Esophagus muscularis mucosa (tissue), 4 donors: ENCODE results near the gene CIRBP. TPM values are rescaled to one million over a fixed set of nuclear protein-coding genes. Genes with fewer than 3 reads are reported as not detected.

Experiments used
- DNase-seq: peaks from one replicate; pipeline ENCODE4 v3.0.0-alpha.2; 2017; ENCODE audit errors: extremely low spot score
- H3K27ac ChIP-seq, 4 donors: fragments of 200-600 bp; sonication (generic); replicated peaks in 1 of 4; 1 replicate in 3 of 4; 2 replicates in 1 of 4; pipeline ENCODE4 v1.5.1; 2016 to 2019; ENCODE audit warnings: mild to moderate bottlenecking in 1 of 4
- H3K27me3 ChIP-seq, 4 donors: fragments of 200-600 bp; sonication (generic); one replicate each; pipeline versions ENCODE4 v1.5.1 to v1.6.0; 2016 to 2019
- H3K36me3 ChIP-seq, 4 donors: fragments of 200-600 bp; sonication (generic); one replicate each; pipeline ENCODE4 v1.5.1; 2016 to 2019
- H3K4me1 ChIP-seq, 4 donors: fragments of 200-600 bp; sonication (generic); one replicate each; pipeline ENCODE4 v1.5.1; 2016 to 2019
- H3K4me3 ChIP-seq, 4 donors: fragments of 200-600 bp; sonication (generic); 1 replicate in 2 of 4; 2 replicates in 2 of 4; pipeline ENCODE4 v1.5.1; 2016 to 2019; ENCODE audit warnings: mild to moderate bottlenecking in 4 of 4, moderate library complexity in 1 of 4
- H3K9me3 ChIP-seq, 4 donors: fragments of 200-600 bp; sonication (generic); 1 replicate in 3 of 4; 2 replicates in 1 of 4; pipeline ENCODE4 v1.5.1; 2016 to 2019
- CTCF ChIP-seq, 3 experiments: fragments of 200-600 bp in 2 of 3; fragments of 450-650 bp in 1 of 3; sonication (generic) in 2 of 3; IDR thresholded peaks; one replicate each; pipeline ENCODE4 v1.5.1; 2017 to 2019; ENCODE audit warnings: antibody characterized with exemption in 3 of 3, mild to moderate bottlenecking in 2 of 3, moderate library complexity in 1 of 3
- EP300 ChIP-seq: sonication (generic); formaldehyde crosslinking; IDR thresholded peaks from one replicate; pipeline ENCODE4 v1.6.1; 2017; ENCODE audit warnings: antibody characterized with exemption
- POLR2A ChIP-seq: fragments of 450-650 bp; IDR thresholded peaks from one replicate; pipeline ENCODE4 v1.6.1; 2017; ENCODE audit warnings: antibody characterized with exemption, moderate library complexity, mild to moderate bottlenecking, low read depth
- POLR2AphosphoS5 ChIP-seq, 2 donors: sonication (generic); formaldehyde crosslinking; IDR thresholded peaks; one replicate each; pipeline ENCODE4 v1.6.1; 2017; ENCODE audit warnings: antibody characterized with exemption in 2 of 2
- WGBS: methylation state at CpG from one replicate; pipeline ENCODE4 v1.1.5; 2018; 5-methylcytosine and 5-hydroxymethylcytosine counted together
- intact Hi-C: fragments of 100-400 bp; cut with DNase I; formaldehyde crosslinking; loops from one replicate; pipeline ENCODE4 v1.15.1; 2023
- total RNA-seq, 4 donors: library from RNA; depleted of rRNA; stranded (reverse); fragments of >200 nt; gene quantifications; one replicate each; pipeline versions ENCODE4 v1.1.0 to v1.2.1, GENCODE V29; 2016

Gene CIRBP
- total RNA-seq, result 100 to 1,000 TPM; 236 to 601 (median 429) TPM

DNA sequence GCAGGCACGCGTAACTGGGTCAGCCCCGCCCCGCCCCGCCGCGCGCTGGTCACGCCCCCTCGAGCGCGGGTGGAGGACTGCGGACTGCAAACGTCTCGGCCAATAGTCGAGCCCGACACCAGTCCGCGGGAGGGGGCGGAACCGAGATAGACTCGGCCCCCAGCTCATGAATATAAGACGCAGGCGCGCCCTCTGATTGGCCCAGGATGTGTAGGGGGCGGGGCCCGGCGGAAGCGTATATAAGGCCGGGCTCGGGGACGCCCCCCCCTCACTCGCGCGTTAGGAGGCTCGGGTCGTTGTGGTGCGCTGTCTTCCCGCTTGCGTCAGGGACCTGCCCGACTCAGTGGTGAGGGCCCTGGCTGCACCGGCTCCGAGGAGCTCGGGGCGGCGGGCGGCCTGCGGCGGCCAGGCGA lies at the start of gene CIRBP:
CIRBP (plus strand) TSS at position 268 of the 413 bp plus-strand sequence. CDS start 1,602 bp downstream, outside the sequence.
- Histone ChIP-seq H3K36me3 (peaks cover 25 to 37% (median 34%) of the 10 kb centered on the region in 4 donors), H3K9me3 (no peaks in the 10 kb centered on the region), H3K27me3 (no peaks in the 10 kb centered on the region), H3K4me1 (peaks cover 83 to 92% (median 86%) of the 10 kb centered on the region in 4 donors), H3K27ac (peak within 1 kb of the TSS; percentile 97 to 100 (median 100)), H3K4me3 (peak within 1 kb of the TSS; percentile 68 to 95 (median 86))
- peak; percentile 99 for TF ChIP-seq POLR2A
- TF ChIP-seq EP300, result no peak
- peak; percentile 91 to 100 for TF ChIP-seq POLR2AphosphoS5 (IDR thresholded peaks at IDR 0.05)
- TF ChIP-seq CTCF (IDR thresholded peaks at IDR 0.05), result no peak
- DNase-seq, result peak; percentile 100
- intact Hi-C loops, result no loop called here
- WGBS, result 0% methylated on average over 12 of the region's 50 CpGs

- no peak for DNase-seq
- intact Hi-C loops, result no loop called here
- no peak for TF ChIP-seq CTCF (IDR thresholded peaks at IDR 0.05)
- TF ChIP-seq EP300, result no peak
- TF ChIP-seq POLR2A, result no peak
- TF ChIP-seq POLR2AphosphoS5 (IDR thresholded peaks at IDR 0.05), result no peak
- Histone ChIP-seq H3K27ac (peak overlapping the region in 2 of 4 donors; percentile 8 to 34), H3K36me3 (peaks cover 10 to 54% (median 52%) of the 10 kb centered on the region in 4 donors), H3K9me3 (no peaks in the 10 kb centered on the region), H3K4me1 (peaks cover 68 to 81% (median 76%) of the 10 kb centered on the region in 4 donors), H3K4me3 (no peak overlapping the region), H3K27me3 (no peaks in the 10 kb centered on the region)
- WGBS, result 89% methylated on average over 14 of the region's 19 CpGs
Measured at GRCh38 chr19:1219786-1220476, 49.2 kb upstream of the CIRBP start.

GRCh38 chr19:1220477-1220930 lies 48.6 kb upstream of the CIRBP start:
- TF ChIP-seq POLR2A (no peak), POLR2AphosphoS5 (IDR thresholded peaks at IDR 0.05) (no peak), CTCF (IDR thresholded peaks at IDR 0.05) (no peak), EP300 (no peak)
- WGBS, result no CpG with 5 or more reads among the region's 33 CpGs
- no peak overlapping the region for H3K4me3 ChIP-seq
- peaks cover 10 to 60% (median 58%) of the 10 kb centered on the region in 4 donors for H3K36me3 ChIP-seq
- peak overlapping the region in 1 of 4 donors; percentile 34 for H3K27ac ChIP-seq
- intact Hi-C loops, result no loop called here
- peaks cover 62 to 75% (median 70%) of the 10 kb centered on the region in 4 donors for H3K4me1 ChIP-seq
- H3K9me3 ChIP-seq, result no peaks in the 10 kb centered on the region
- no peak for DNase-seq
- no peaks in the 10 kb centered on the region for H3K27me3 ChIP-seq

DNA sequence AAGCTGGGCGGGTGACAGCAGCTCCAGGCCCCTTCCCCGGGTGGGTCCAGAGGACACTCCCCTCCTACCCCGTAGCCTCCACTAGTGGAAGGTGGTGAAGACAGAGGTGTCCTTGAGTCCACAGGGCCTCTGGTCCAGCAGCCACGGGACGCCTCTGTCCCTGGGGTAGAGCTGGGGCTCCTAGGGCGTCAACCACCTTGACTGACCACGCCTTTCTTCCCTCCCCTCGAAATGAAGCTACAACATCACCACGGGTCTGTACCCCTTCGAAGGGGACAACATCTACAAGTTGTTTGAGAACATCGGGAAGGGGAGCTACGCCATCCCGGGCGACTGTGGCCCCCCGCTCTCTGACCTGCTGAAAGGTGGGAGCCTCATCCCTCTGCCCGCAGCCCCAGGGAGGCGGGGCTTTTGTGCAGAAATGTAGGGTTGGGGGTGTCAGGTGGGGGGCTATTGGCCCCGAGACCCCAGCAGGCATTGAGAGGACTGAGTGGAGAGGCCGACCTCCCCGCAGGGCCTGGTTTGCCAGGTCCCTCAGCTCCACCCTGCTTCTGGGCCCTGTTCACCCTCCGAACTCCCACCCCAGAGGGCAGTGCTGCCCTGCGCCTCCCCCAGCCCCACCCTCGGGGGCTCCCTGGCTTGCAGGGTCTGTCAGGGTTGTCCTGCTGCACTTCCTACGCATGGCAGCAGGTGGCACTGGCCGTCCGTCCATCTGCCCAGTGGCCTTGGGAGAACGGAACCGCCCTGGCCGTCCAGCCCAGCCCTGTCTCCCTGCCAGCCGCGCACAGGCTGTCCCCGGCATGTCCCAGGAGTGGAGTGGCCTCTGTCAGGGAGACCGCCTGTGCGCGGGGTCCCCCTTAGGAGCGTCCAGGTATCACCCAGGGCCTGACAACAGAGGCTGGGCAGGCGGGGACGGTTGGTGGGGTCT lies 47.9 kb upstream of the CIRBP start:
- intact Hi-C loops, result no loop called here
- WGBS, result 79% methylated on average over 11 of the region's 38 CpGs
- H3K36me3 ChIP-seq, result peaks cover 12 to 67% (median 65%) of the 10 kb centered on the region in 4 donors
- H3K4me3 ChIP-seq, result no peak overlapping the region
- H3K4me1 ChIP-seq, result peaks cover 55 to 68% (median 63%) of the 10 kb centered on the region in 4 donors
- H3K9me3 ChIP-seq, result no peaks in the 10 kb centered on the region
- peak overlapping the region in 3 of 4 donors; percentile 30 to 42 (median 32) for H3K27ac ChIP-seq
- no peak for DNase-seq
- no peaks in the 10 kb centered on the region for H3K27me3 ChIP-seq
- no peak for TF ChIP-seq EP300
- TF ChIP-seq POLR2AphosphoS5 (IDR thresholded peaks at IDR 0.05), result peak; percentile 21 to 38
- TF ChIP-seq CTCF (IDR thresholded peaks at IDR 0.05), result peak; percentile 47 to 84 (median 59)
